Measurements from ENCODE around the gene RHCG.

- TF ChIP-seq GATA2 (IDR thresholded peaks at IDR 0.05; ENCODE audit: low read depth, low read length) (no peak), GATA3 (IDR thresholded peaks at IDR 0.05; ENCODE audit: low read depth, low read length) (no peak)
Observed at GRCh38 chr15:89502867-89503595, 6.6 kb upstream of the RHCG start.
